ENCODE data around the gene FAM131A. TPM values are rescaled to one million over a fixed set of nuclear protein-coding genes. Genes with fewer than 3 reads are reported as not detected.

FAM131A gene
- total RNA-seq, 4 donors from 2014 or later, result 19.2 to 35.1 (median 22.5) TPM

- intact Hi-C loops (cut with DNase I), result no loop called here
- WGBS, 2 donors, result 94 to 96% methylated on average over 18 to 24 of the region's 24 CpGs
- DNase-seq, result no peak
- Histone ChIP-seq H3K27ac (no peak overlapping the region), H3K36me3 (no peaks in the 10 kb centered on the region), H3K9me3 (no peaks in the 10 kb centered on the region), H3K4me1 (peaks cover 8 to 12% of the 10 kb centered on the region in 2 donors), H3K27me3 (no peaks in the 10 kb centered on the region), H3K4me3 (replicated peaks in 1 of 3) (no peak overlapping the region)
- no peak for TF ChIP-seq POLR2A (IDR thresholded peaks at IDR 0.05)
- TF ChIP-seq, protein P1, sequence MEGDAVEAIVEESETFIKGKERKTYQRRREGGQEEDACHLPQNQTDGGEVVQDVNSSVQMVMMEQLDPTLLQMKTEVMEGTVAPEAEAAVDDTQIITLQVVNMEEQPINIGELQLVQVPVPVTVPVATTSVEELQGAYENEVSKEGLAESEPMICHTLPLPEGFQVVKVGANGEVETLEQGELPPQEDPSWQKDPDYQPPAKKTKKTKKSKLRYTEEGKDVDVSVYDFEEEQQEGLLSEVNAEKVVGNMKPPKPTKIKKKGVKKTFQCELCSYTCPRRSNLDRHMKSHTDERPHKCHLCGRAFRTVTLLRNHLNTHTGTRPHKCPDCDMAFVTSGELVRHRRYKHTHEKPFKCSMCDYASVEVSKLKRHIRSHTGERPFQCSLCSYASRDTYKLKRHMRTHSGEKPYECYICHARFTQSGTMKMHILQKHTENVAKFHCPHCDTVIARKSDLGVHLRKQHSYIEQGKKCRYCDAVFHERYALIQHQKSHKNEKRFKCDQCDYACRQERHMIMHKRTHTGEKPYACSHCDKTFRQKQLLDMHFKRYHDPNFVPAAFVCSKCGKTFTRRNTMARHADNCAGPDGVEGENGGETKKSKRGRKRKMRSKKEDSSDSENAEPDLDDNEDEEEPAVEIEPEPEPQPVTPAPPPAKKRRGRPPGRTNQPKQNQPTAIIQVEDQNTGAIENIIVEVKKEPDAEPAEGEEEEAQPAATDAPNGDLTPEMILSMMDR (IDR thresholded peaks at IDR 0.05), result no peak
Measured at GRCh38 chr3:184357248-184358123, 20.1 kb downstream of the FAM131A start.

DNA sequence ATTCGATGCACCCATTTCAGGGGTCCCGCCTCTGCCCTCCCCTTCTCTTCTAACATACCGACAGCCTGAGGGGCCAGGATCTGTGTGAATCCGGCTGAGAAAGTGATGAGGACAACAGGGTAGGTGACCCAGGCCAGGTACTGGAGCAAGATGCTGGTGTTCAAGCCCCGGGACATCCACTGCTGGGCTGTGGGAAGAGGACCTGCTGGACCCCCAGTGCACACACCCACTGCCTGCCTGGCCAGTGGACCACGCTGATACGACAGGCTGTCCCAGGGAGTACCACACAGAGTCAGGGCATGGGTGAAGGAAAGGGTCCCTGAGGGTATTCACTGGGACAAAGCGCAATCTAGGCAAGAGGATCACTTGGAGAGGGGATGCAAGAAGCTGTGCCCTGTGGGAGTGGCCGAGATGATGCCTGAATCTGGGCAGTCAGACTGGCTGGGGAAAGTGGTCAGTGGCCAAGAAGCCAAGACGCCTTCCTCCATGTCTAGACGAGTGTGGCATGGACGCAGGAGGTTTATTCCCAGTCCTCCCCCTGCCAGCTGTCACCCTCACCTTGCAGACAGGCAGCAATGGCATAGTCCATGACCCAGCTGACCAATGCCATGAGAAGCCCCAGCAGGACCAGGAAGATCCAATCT lies 20.8 kb downstream of the FAM131A start:
- no peak overlapping the region for H3K27ac ChIP-seq
- H3K4me1 ChIP-seq, result peaks cover 8 to 12% of the 10 kb centered on the region in 2 donors
- no peaks in the 10 kb centered on the region for H3K9me3 ChIP-seq
- H3K36me3 ChIP-seq, result no peaks in the 10 kb centered on the region
- TF ChIP-seq, protein P1 (IDR thresholded peaks at IDR 0.05), result no peak
- no peak for TF ChIP-seq POLR2A (IDR thresholded peaks at IDR 0.05)
- 93% methylated on average over 10 to 11 of the region's 12 CpGs for WGBS, 2 donors
- intact Hi-C loops (cut with DNase I), result no loop called here
- H3K27me3 ChIP-seq, result no peaks in the 10 kb centered on the region
- no peak for DNase-seq
- H3K4me3 ChIP-seq (replicated peaks in 1 of 3), result no peak overlapping the region

GRCh38 chr3:184358921-184359350 lies 21.5 kb downstream of the FAM131A start:
- Histone ChIP-seq H3K4me1 (peaks cover 13 to 17% of the 10 kb centered on the region in 2 donors), H3K4me3 (replicated peaks in 1 of 3) (no peak overlapping the region), H3K27ac (no peak overlapping the region), H3K36me3 (no peaks in the 10 kb centered on the region), H3K9me3 (no peaks in the 10 kb centered on the region), H3K27me3 (no peaks in the 10 kb centered on the region)
- 56 to 78% methylated on average over 6 to 13 of the region's 14 CpGs for WGBS, 2 donors
- TF ChIP-seq, protein P1 (IDR thresholded peaks at IDR 0.05), result no peak
- TF ChIP-seq POLR2A (IDR thresholded peaks at IDR 0.05), result no peak
- intact Hi-C loops (cut with DNase I), result no loop called here
- no peak for DNase-seq

- no peak for DNase-seq
- no peaks in the 10 kb centered on the region for H3K36me3 ChIP-seq
- no peak overlapping the region for H3K27ac ChIP-seq
- WGBS, 2 donors, result 72 to 79% methylated on average over 9 of the region's 9 CpGs
- H3K4me3 ChIP-seq (replicated peaks in 1 of 3), result no peak overlapping the region
- TF ChIP-seq POLR2A (IDR thresholded peaks at IDR 0.05), result no peak
- TF ChIP-seq, protein P1 (IDR thresholded peaks at IDR 0.05), result no peak
- intact Hi-C loops (cut with DNase I), result no loop called here
- no peaks in the 10 kb centered on the region for H3K9me3 ChIP-seq
- no peaks in the 10 kb centered on the region for H3K27me3 ChIP-seq
- H3K4me1 ChIP-seq, result peaks cover 20 to 23% of the 10 kb centered on the region in 2 donors
Measured at GRCh38 chr3:184359610-184360009, 22.2 kb downstream of the FAM131A start.

Measured in thyroid gland (tissue), 4 donors.